Fibroblast of skin of abdomen (primary cell): ENCODE results near the gene MRPL37.
"Not testable (repeated sequence)": the region's sequence is repeated elsewhere in the genome, so short reads cannot be mapped to it uniquely, and the experiment has no call there.

ENCODE experiments used
- DNase-seq: peaks from one replicate; pipeline ENCODE4 v3.0.0-alpha.2; 2013

The MRPL37 gene

GRCh38 chr1:54172614-54173599 is 27.1 kb upstream of the MRPL37 start:
- peak; percentile 47 for DNase-seq

- no peak for DNase-seq
Measured at GRCh38 chr1:54173681-54174080, 26.3 kb upstream of the MRPL37 start.

GRCh38 chr1:54174106-54174505 is 25.9 kb upstream of the MRPL37 start:
- DNase-seq, result no peak

GRCh38 chr1:54176621-54177327 is 23.2 kb upstream of the MRPL37 start:
- DNase-seq, result no peak

GRCh38 chr1:54177726-54178125 is 22.2 kb upstream of the MRPL37 start:
- no peak for DNase-seq

- DNase-seq, result no peak
Measured at GRCh38 chr1:54178296-54179070, 21.5 kb upstream of the MRPL37 start.

- no peak for DNase-seq
Measured at GRCh38 chr1:54180701-54181360, 19.1 kb upstream of the MRPL37 start.

- DNase-seq, result no peak
Measured at GRCh38 chr1:54186056-54186455, 13.9 kb upstream of the MRPL37 start.

- DNase-seq, result peak; percentile 8
Measured at GRCh38 chr1:54188291-54188690, 11.7 kb upstream of the MRPL37 start.

GRCh38 chr1:54190526-54190925 is 9.4 kb upstream of the MRPL37 start:
- DNase-seq, result no peak

- no peak for DNase-seq
Measured at GRCh38 chr1:54191525-54191924, 8.4 kb upstream of the MRPL37 start.

GRCh38 chr1:54193453-54193852 is 6.5 kb upstream of the MRPL37 start:
- no peak for DNase-seq

- no peak for DNase-seq
Measured at GRCh38 chr1:54199151-54199764, 709 bp upstream of the MRPL37 start.

GRCh38 chr1:54200519-54200997 is 591 bp downstream of the MRPL37 start:
- no peak for DNase-seq

GRCh38 chr1:54204199-54204598 is 4.2 kb downstream of the MRPL37 start:
- DNase-seq, result no peak

- no peak for DNase-seq
Measured at GRCh38 chr1:54207287-54207686, 7.3 kb downstream of the MRPL37 start.

GRCh38 chr1:54207896-54208295 is 7.9 kb downstream of the MRPL37 start:
- DNase-seq, result not testable (repeated sequence)

GRCh38 chr1:54212872-54213271 is 12.9 kb downstream of the MRPL37 start:
- DNase-seq, result no peak

GRCh38 chr1:54215523-54215922 is 15.6 kb downstream of the MRPL37 start:
- no peak for DNase-seq

- DNase-seq, result no peak
Measured at GRCh38 chr1:54218883-54219687, 19.1 kb downstream of the MRPL37 start.

GRCh38 chr1:54219688-54220003 is 19.7 kb downstream of the MRPL37 start:
- DNase-seq, result no peak
